Upper lobe of right lung (tissue), 1 donor: ENCODE measurements around the gene PLCH2. TPM values are rescaled to one million over a fixed set of nuclear protein-coding genes. Genes with fewer than 3 reads are reported as not detected.

Experiments
- ATAC-seq: fragments of 200-7000 bp; cut with Tn5 transposase; one replicate; pipeline ENCODE4 v1.9.1; 2020; ENCODE audit warnings: mild to moderate bottlenecking, moderate library complexity
- DNase-seq: peaks from one replicate; pipeline ENCODE4 v3.0.0-alpha.2; 2020
- H3K27ac ChIP-seq: fragments of 200-600 bp; one replicate; pipeline ENCODE4 v1.8.0; 2022
- H3K27me3 ChIP-seq: fragments of 200-600 bp; one replicate; pipeline ENCODE4 v1.8.0; 2022; ENCODE audit warnings: mild to moderate bottlenecking
- H3K36me3 ChIP-seq: fragments of 200-600 bp; one replicate; pipeline ENCODE4 v1.8.0; 2022
- H3K4me1 ChIP-seq: fragments of 200-600 bp; one replicate; pipeline ENCODE4 v1.8.0; 2022
- H3K4me3 ChIP-seq: fragments of 200-600 bp; one replicate; pipeline ENCODE4 v1.8.0; 2022; ENCODE audit warnings: mild to moderate bottlenecking
- H3K9me3 ChIP-seq: fragments of 200-600 bp; one replicate; pipeline ENCODE4 v1.8.0; 2022
- CTCF ChIP-seq: fragments of 200-600 bp; IDR thresholded peaks from one replicate; pipeline ENCODE4 v1.8.0; 2022; ENCODE audit warnings: antibody characterized with exemption
- intact Hi-C: fragments of 100-400 bp; cut with DNase I; formaldehyde crosslinking; loops from one replicate; pipeline ENCODE4 v1.11.0; 2022
- total RNA-seq: library from RNA; stranded (reverse); fragmentation: NEBNext Ultra II Directional; extraction: Animal tissue kit (Norgen Biotek cat#: 25700); gene quantifications from one replicate; pipeline ENCODE4 v1.2.1, GENCODE V29; 2021
- donor health status: DM: no; HTN: yes; CAD: no; lungs with severe emphysema.

Gene PLCH2
- total RNA-seq, 1 donor from 2014 or later = 2.4 TPM

GRCh38 chr1:2446394-2446793, 29.7 kb upstream of the PLCH2 start:
- DNase-seq (no peak), ATAC-seq (no peak)
- H3K4me1 ChIP-seq = no peaks in the 10 kb centered on the region
- H3K36me3 ChIP-seq = no peaks in the 10 kb centered on the region
- H3K27me3 ChIP-seq = peaks cover 55% of the 10 kb centered on the region
- TF ChIP-seq CTCF = no peak
- H3K27ac ChIP-seq = no peak overlapping the region
- intact Hi-C loops = no loop called here
- no peaks in the 10 kb centered on the region for H3K9me3 ChIP-seq
- H3K4me3 ChIP-seq = no peak overlapping the region

GRCh38 chr1:2446861-2447260, 29.2 kb upstream of the PLCH2 start:
- Histone ChIP-seq H3K27me3 (peaks cover 53% of the 10 kb centered on the region), H3K36me3 (no peaks in the 10 kb centered on the region), H3K27ac (no peak overlapping the region), H3K4me1 (no peaks in the 10 kb centered on the region), H3K9me3 (no peaks in the 10 kb centered on the region), H3K4me3 (no peak overlapping the region)
- no peak for TF ChIP-seq CTCF
- DNase-seq (no peak), ATAC-seq (no peak)
- intact Hi-C loops = no loop called here

GRCh38 chr1:2447276-2448097, 28.6 kb upstream of the PLCH2 start:
- peaks cover 50% of the 10 kb centered on the region for H3K27me3 ChIP-seq
- no peaks in the 10 kb centered on the region for H3K4me1 ChIP-seq
- no peak overlapping the region for H3K27ac ChIP-seq
- intact Hi-C loops = no loop called here
- TF ChIP-seq CTCF = no peak
- ATAC-seq = no peak
- H3K9me3 ChIP-seq = no peaks in the 10 kb centered on the region
- H3K4me3 ChIP-seq = no peak overlapping the region
- no peak for DNase-seq
- no peaks in the 10 kb centered on the region for H3K36me3 ChIP-seq

- DNase-seq = no peak
- no peak overlapping the region for H3K27ac ChIP-seq
- no peak overlapping the region for H3K4me3 ChIP-seq
- TF ChIP-seq CTCF = no peak
- no peaks in the 10 kb centered on the region for H3K4me1 ChIP-seq
- no peaks in the 10 kb centered on the region for H3K36me3 ChIP-seq
- peaks cover 47% of the 10 kb centered on the region for H3K27me3 ChIP-seq
- no peak for ATAC-seq
- intact Hi-C loops = no loop called here
- H3K9me3 ChIP-seq = no peaks in the 10 kb centered on the region
Measured at GRCh38 chr1:2448098-2448445, 28.0 kb upstream of the PLCH2 start.

- Histone ChIP-seq H3K4me3 (no peak overlapping the region), H3K4me1 (no peaks in the 10 kb centered on the region), H3K27me3 (peaks cover 37% of the 10 kb centered on the region), H3K9me3 (no peaks in the 10 kb centered on the region), H3K36me3 (no peaks in the 10 kb centered on the region), H3K27ac (no peak overlapping the region)
- DNase-seq = no peak
- no peak for TF ChIP-seq CTCF
- intact Hi-C loops = no loop called here
- ATAC-seq = no peak
Measured at GRCh38 chr1:2449636-2450454, 26.2 kb upstream of the PLCH2 start.
